ENCODE results near the gene HEPACAM2.

The HEPACAM2 gene

GRCh38 chr7:93203496-93203895 is 22.8 kb downstream of the HEPACAM2 start:
- no peak for DNase-seq

- DNase-seq, result no peak
These were observed 23.5 kb downstream of the HEPACAM2 start for GRCh38 chr7:93202594-93203250.

- no peak for DNase-seq
These were observed 27.8 kb downstream of the HEPACAM2 start for GRCh38 chr7:93198472-93198871.

- DNase-seq, result no peak
These were observed 29.9 kb downstream of the HEPACAM2 start for GRCh38 chr7:93196336-93196735.

- no peak for DNase-seq
These were observed 31.9 kb downstream of the HEPACAM2 start for GRCh38 chr7:93194386-93194785.

- no peak for DNase-seq
These were observed 37.2 kb downstream of the HEPACAM2 start for GRCh38 chr7:93188870-93189634.

- DNase-seq, result no peak
These were observed 40.8 kb downstream of the HEPACAM2 start for GRCh38 chr7:93185303-93186027.

GRCh38 chr7:93179173-93179572 is 47.1 kb downstream of the HEPACAM2 start:
- no peak for DNase-seq

- DNase-seq, result no peak
These were observed 48.1 kb downstream of the HEPACAM2 start for GRCh38 chr7:93178213-93178612.

GRCh38 chr7:93176992-93177580 is 49.2 kb downstream of the HEPACAM2 start:
- DNase-seq, result peak in 2 of 58 donors; percentile 12 to 34

GRCh38 chr7:93175219-93175618 is 51.0 kb downstream of the HEPACAM2 start:
- no peak for DNase-seq

GRCh38 chr7:93172683-93173082 is 53.6 kb downstream of the HEPACAM2 start:
- no peak for DNase-seq

- DNase-seq, result no peak
These were observed 54.6 kb downstream of the HEPACAM2 start for GRCh38 chr7:93171606-93172226.

GRCh38 chr7:93165447-93165846 is 60.8 kb downstream of the HEPACAM2 start:
- no peak for DNase-seq

GRCh38 chr7:93164766-93165165 is 61.5 kb downstream of the HEPACAM2 start:
- DNase-seq, result no peak

GRCh38 chr7:93161181-93161762 is 65.0 kb downstream of the HEPACAM2 start:
- no peak for DNase-seq

- DNase-seq, result no peak
These were observed 65.9 kb downstream of the HEPACAM2 start for GRCh38 chr7:93160410-93160809.

GRCh38 chr7:93159490-93159889 is 66.8 kb downstream of the HEPACAM2 start:
- DNase-seq, result no peak

GRCh38 chr7:93156884-93157283 is 69.4 kb downstream of the HEPACAM2 start:
- no peak for DNase-seq

GRCh38 chr7:93150200-93150835 is 76.0 kb downstream of the HEPACAM2 start:
- DNase-seq, result no peak

- DNase-seq, result no peak
These were observed 77.5 kb downstream of the HEPACAM2 start for GRCh38 chr7:93148727-93149126.
